ENCODE data around the gene RABGAP1. TPM values are rescaled to one million over a fixed set of nuclear protein-coding genes. Genes with fewer than 3 reads are reported as not detected.

The RABGAP1 gene
- total and polyA plus RNA-seq, 2 experiments from 2014 or later = 8.5 to 33.9 TPM

- Histone ChIP-seq H3K9me2 (ENCODE audit: insufficient read depth) (no peaks in the 10 kb centered on the region), H3K4me1 (ENCODE audit: insufficient read depth) (no peaks in the 10 kb centered on the region), H3K36me3 (ENCODE audit: insufficient read depth) (peaks cover 7% of the 10 kb centered on the region; the same call in 1 of the 2 replicates), H3K4me2 (no peak overlapping the region), H3K4me3 (no peak overlapping the region), H3F3A (replicated peaks; ENCODE audit: low read depth) (no peaks in the 10 kb centered on the region), H3K27me3 (ENCODE audit: insufficient read depth) (no peaks in the 10 kb centered on the region), H3K79me2 (replicated peaks; ENCODE audit: insufficient read depth) (no peaks in the 10 kb centered on the region), H2AFZ (no peak overlapping the region), H3K27ac (ENCODE audit: low read depth) (no peak overlapping the region), H4K20me1 (replicated peaks; ENCODE audit: insufficient read depth) (no peaks in the 10 kb centered on the region)
- Mint-ChIP-seq H3K4me3 (no peak overlapping the region), H3K4me1 (peaks cover 5% of the 10 kb centered on the region; the same call in 2 of the 3 replicates), H3K27ac (no peak overlapping the region), H3K27me3 (ENCODE audit: insufficient read depth, low read depth, poor library complexity) (no peaks in the 10 kb centered on the region), H3K9me3 (no peaks in the 10 kb centered on the region), H3K36me3 (ENCODE audit: low read depth) (peaks cover 13% of the 10 kb centered on the region; the same call in 2 of the 3 replicates)
- no peak for ATAC-seq
- DNase-seq (ENCODE audit: low spot score) = no peak
- TF ChIP-seq EZH2 (IDR thresholded peaks at IDR 0.05; ENCODE audit: low read depth, unreplicated experiment) = no peak
- no peak for TF ChIP-seq ZNF114 (CRISPR knock-in tag; IDR thresholded peaks at IDR 0.05)
- no peak for TF ChIP-seq CTCF (conservative IDR thresholded peaks at IDR 0.05; ENCODE audit: low read depth in 2 of 2)
- TF ChIP-seq ZNF462 (CRISPR knock-in tag; IDR thresholded peaks at IDR 0.05) = no peak
- TF ChIP-seq JUNB (IDR thresholded peaks at IDR 0.05; ENCODE audit: unreplicated experiment) = no peak
- TF ChIP-seq STAT1 (IDR thresholded peaks at IDR 0.05; ENCODE audit: unreplicated experiment) = no peak
- no peak for TF ChIP-seq NANOG (IDR thresholded peaks at IDR 0.05; ENCODE audit: borderline replicate concordance)
Observed at GRCh38 chr9:123138163-123138562, 197.3 kb downstream of the RABGAP1 start.

Data from GM23338 (cell line).